Astrocyte of the cerebellum (primary cell): Measurements from ENCODE around the gene APOBEC3C.

Source experiments
- DNase-seq: peaks from one replicate; pipeline ENCODE4 v3.0.0-alpha.2; 2011; ENCODE audit warnings: low read depth
- H3K4me3 ChIP-seq: 2 replicates; pipeline ENCODE4 v1.5.1; 2011; ENCODE audit warnings: mild to moderate bottlenecking, low read depth, low read length, moderate library complexity
- CTCF ChIP-seq: IDR thresholded peaks from 2 replicates; pipeline ENCODE4 v1.5.1; 2012; ENCODE audit warnings: low read length, low read depth, moderate library complexity, mild to moderate bottlenecking; ENCODE audit errors: missing control alignments
- in situ Hi-C: cut with HindIII; loops from 2 replicates; pipeline ENCODE4 v1.10.0; 2017; ENCODE audit warnings: low sequenced_read_pairs

Gene APOBEC3C

DNA sequence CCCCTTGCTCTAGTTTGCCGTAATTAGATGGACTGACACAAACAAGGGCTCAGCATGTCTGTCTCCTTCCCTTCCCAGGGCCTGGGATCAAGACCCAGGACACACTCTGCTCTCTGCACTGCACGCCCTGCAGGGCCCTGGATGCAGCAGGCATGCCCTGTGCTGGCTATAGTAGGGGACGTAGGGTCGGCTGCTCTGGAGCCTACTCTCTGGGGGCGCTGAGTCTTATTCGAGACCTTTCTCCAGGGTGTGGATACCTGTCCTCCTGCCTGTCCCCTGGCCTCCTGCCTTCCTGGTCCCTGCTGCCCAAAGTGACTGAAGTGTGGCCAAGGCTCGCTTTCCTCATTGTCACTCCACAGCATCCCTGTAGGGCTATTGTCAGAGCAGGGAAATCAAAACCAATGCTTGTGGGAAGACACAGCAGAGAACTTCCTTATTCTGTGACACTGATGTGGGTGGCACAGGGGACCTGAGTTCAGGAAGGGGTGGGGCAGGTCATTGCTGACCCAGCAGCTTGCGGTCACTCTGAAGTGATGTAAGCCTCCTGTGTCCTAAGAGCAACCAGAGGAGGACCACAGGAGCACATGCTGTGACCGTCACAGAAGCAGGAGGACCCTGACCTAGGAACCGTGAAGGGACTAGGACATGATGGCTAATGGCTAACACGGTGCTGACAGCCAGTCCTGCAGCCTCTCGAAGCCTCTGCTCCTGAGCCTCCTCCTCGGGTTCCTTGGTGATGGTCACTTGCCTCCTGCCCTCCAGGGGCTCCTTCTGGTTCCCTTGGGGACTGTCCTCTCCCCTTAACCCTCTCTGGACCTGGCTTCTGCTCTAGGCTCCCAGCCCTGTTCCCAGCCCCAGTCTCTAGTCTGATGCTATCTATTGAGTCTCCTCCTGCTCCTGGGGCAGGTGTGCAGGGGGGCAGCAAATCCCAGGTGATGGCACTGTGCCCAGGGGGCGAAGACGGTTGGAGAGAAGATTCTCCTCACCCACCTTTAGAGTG lies 46.3 kb upstream of the APOBEC3C start:
- no peak for DNase-seq
- in situ Hi-C loops, result no loop called here
- no peak for TF ChIP-seq CTCF
- H3K4me3 ChIP-seq, result no peak overlapping the region

- TF ChIP-seq CTCF, result no peak
- no peak overlapping the region for H3K4me3 ChIP-seq
- in situ Hi-C loops, result no loop called here
These were observed 45.3 kb upstream of the APOBEC3C start for GRCh38 chr22:38968801-38969200.

DNA sequence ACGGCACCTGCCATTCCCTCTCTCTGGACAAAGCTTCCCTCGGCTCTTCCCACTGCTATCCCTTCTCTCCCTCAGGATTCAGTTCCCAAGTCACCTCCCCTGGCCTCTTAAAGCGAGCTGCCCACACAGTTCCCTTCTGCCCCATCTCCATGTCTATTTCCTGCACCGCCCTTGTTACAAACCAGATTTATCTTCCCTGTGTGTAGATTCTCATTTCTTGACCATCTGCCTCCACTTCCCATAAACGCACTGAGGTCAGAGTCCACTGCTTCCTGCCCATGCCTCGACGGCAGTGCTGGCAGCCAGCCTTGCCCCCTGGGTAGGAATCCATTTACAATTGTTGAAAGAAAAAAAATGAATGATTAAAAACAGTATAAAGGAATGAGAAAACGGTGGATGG lies 43.5 kb upstream of the APOBEC3C start:
- in situ Hi-C loops, result no loop called here
- no peak overlapping the region for H3K4me3 ChIP-seq
- no peak for TF ChIP-seq CTCF
- DNase-seq, result no peak

More at GRCh38 chr22:38968801-38969200, 45.3 kb upstream of the APOBEC3C start:
- no peak for DNase-seq

GRCh38 chr22:38971202-38971601 lies 42.9 kb upstream of the APOBEC3C start:
- no peak overlapping the region for H3K4me3 ChIP-seq
- in situ Hi-C loops, result no loop called here
- TF ChIP-seq CTCF, result no peak
- no peak for DNase-seq

DNA sequence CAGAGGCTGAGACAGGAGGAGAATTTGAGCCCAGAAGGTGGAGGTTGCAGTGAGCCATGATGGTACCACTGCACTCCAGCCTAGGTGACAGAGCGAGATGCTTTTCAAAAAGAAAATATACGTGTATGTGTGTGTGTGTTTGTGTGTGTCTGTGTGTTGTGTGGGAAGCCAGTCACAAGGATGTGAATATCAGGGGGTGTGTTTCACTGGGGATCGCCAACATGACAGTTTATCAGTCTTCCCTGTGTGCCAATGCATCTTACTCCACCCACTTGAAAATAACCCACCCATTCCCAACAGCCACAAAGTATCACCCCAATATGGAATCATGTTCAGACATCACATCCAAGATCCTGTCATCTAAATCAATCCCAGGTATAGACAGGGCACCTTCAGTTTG lies 42.3 kb upstream of the APOBEC3C start:
- TF ChIP-seq CTCF, result no peak
- in situ Hi-C loops, result no loop called here
- no peak for DNase-seq
- H3K4me3 ChIP-seq, result no peak overlapping the region

DNA sequence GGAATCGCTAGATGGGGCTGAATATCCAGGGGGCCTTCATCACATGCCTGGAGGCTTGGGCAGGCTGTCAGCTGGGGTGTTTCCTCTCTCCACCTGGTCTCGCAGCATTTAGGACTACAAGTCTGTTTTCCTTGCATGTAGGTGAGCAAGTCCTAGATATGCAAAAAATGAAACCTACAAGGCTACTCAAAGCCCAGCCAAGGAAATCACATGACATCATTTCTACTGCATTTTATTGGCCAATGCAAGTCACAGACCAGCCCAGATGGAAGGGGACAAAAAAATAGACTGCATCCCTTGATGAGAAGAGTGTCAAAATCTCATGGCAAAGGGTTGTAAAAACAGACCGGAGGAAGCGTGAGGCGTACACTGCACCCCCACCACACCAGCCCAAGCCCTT lies 41.5 kb upstream of the APOBEC3C start:
- no peak for DNase-seq
- in situ Hi-C loops, result no loop called here

More for the DNA sequence above, 41.5 kb upstream of the APOBEC3C start:
- H3K4me3 ChIP-seq, result no peak overlapping the region
- no peak for TF ChIP-seq CTCF
